Measurements from ENCODE around the gene ESD.

Gene ESD

GRCh38 chr13:46726347-46726746, 70.6 kb downstream of the ESD start:
- Histone ChIP-seq H3K9me3 (no peaks in the 10 kb centered on the region), H3K4me1 (ENCODE audit: control insufficient read depth in 1 of 2, insufficient read depth in 1 of 2, low read depth in 1 of 2, low read length in 1 of 2) (peaks cover 5 to 9% of the 10 kb centered on the region in 2 experiments), H3K36me3 (peaks cover 7% of the 10 kb centered on the region), H3K27ac (no peak overlapping the region), H3K27me3 (no peaks in the 10 kb centered on the region), H3K4me3 (ENCODE audit: low read depth in 1 of 2, low read length in 1 of 2) (no peak overlapping the region)
- no peak for TF ChIP-seq CTCF (IDR thresholded peaks at IDR 0.05)

All from neutrophil (primary cell).